ENCODE data around the gene PFKFB3. TPM values are rescaled to one million over a fixed set of nuclear protein-coding genes. Genes with fewer than 3 reads are reported as not detected.

Gene PFKFB3
- total RNA-seq, 1 donor from 2014 or later = 28.8 TPM

- Histone ChIP-seq H3F3A (ENCODE audit: low read depth) (peaks cover 3% of the 10 kb centered on the region), H3K4me2 (no peak overlapping the region), H3K9ac (no peak overlapping the region), H3K27me3 (no peaks in the 10 kb centered on the region), H3K36me3 (no peaks in the 10 kb centered on the region), H3K27ac (no peak overlapping the region), H3K9me3 (ENCODE audit: low read depth) (no peaks in the 10 kb centered on the region), H3K4me3 (no peak overlapping the region), H3K4me1 (no peaks in the 10 kb centered on the region), H3K79me2 (ENCODE audit: low read depth) (peaks cover 23% of the 10 kb centered on the region), H2AFZ (replicated peaks) (no peak overlapping the region), H4K20me1 (ENCODE audit: low read depth) (peaks cover 89% of the 10 kb centered on the region)
- Mint-ChIP-seq H3K4me1 (peaks cover 29% of the 10 kb centered on the region), H3K4me3 (no peak overlapping the region), H3K36me3 (peaks cover 16% of the 10 kb centered on the region), H3K27me3 (ENCODE audit: insufficient read depth, low read depth) (peaks cover 3% of the 10 kb centered on the region), H3K27ac (no peak overlapping the region), H3K9me3 (no peaks in the 10 kb centered on the region)
- no peak for DNase-seq (ENCODE audit: low spot score)
- TF ChIP-seq EZH2 (IDR thresholded peaks at IDR 0.05) = no peak
- no peak for TF ChIP-seq EZH2phosphoT487 (IDR thresholded peaks at IDR 0.05)
- no peak for TF ChIP-seq CTCF (IDR thresholded peaks at IDR 0.05)
Observed at GRCh38 chr10:6171881-6172695, 30.6 kb upstream of the PFKFB3 start.

GRCh38 chr10:6173203-6173602 lies 29.5 kb upstream of the PFKFB3 start:
- H3K27ac Mint-ChIP-seq = peak overlapping the region; percentile 52
- H3K27me3 ChIP-seq = no peaks in the 10 kb centered on the region
- no peaks in the 10 kb centered on the region for H3K36me3 ChIP-seq
- H2AFZ ChIP-seq (replicated peaks) = no peak overlapping the region
- H3K27me3 Mint-ChIP-seq (ENCODE audit: insufficient read depth, low read depth) = peaks cover 3% of the 10 kb centered on the region
- no peak overlapping the region for H3K4me3 Mint-ChIP-seq
- H3K27ac ChIP-seq = no peak overlapping the region
- H3K9me3 Mint-ChIP-seq = no peaks in the 10 kb centered on the region
- no peak overlapping the region for H3K9ac ChIP-seq
- peaks cover 17% of the 10 kb centered on the region for H3K79me2 ChIP-seq (ENCODE audit: low read depth)
- no peaks in the 10 kb centered on the region for H3K9me3 ChIP-seq (ENCODE audit: low read depth)
- H4K20me1 ChIP-seq (ENCODE audit: low read depth) = peaks cover 85% of the 10 kb centered on the region
- TF ChIP-seq CTCF (IDR thresholded peaks at IDR 0.05) = peak; percentile 56
- TF ChIP-seq EZH2 (IDR thresholded peaks at IDR 0.05) = no peak
- H3K4me1 Mint-ChIP-seq = peaks cover 27% of the 10 kb centered on the region
- no peak overlapping the region for H3K4me3 ChIP-seq
- H3F3A ChIP-seq (ENCODE audit: low read depth) = peaks cover 3% of the 10 kb centered on the region
- peaks cover 7% of the 10 kb centered on the region for H3K36me3 Mint-ChIP-seq
- peak; percentile 56 for DNase-seq (ENCODE audit: low spot score)
- no peak overlapping the region for H3K4me2 ChIP-seq
- no peaks in the 10 kb centered on the region for H3K4me1 ChIP-seq

GRCh38 chr10:6174201-6174874 lies 28.4 kb upstream of the PFKFB3 start:
- Mint-ChIP-seq H3K27me3 (ENCODE audit: insufficient read depth, low read depth) (peaks cover 3% of the 10 kb centered on the region), H3K27ac (no peak overlapping the region), H3K4me1 (peaks cover 31% of the 10 kb centered on the region), H3K9me3 (no peaks in the 10 kb centered on the region), H3K36me3 (peaks cover 7% of the 10 kb centered on the region), H3K4me3 (no peak overlapping the region)
- TF ChIP-seq EZH2 (IDR thresholded peaks at IDR 0.05) (no peak), CTCF (IDR thresholded peaks at IDR 0.05) (no peak), EZH2phosphoT487 (IDR thresholded peaks at IDR 0.05) (no peak)
- Histone ChIP-seq H3K4me2 (no peak overlapping the region), H2AFZ (replicated peaks) (no peak overlapping the region), H3K4me3 (no peak overlapping the region), H3F3A (ENCODE audit: low read depth) (no peaks in the 10 kb centered on the region), H3K79me2 (ENCODE audit: low read depth) (peaks cover 17% of the 10 kb centered on the region), H3K4me1 (no peaks in the 10 kb centered on the region), H4K20me1 (ENCODE audit: low read depth) (peaks cover 77% of the 10 kb centered on the region), H3K27me3 (no peaks in the 10 kb centered on the region), H3K27ac (no peak overlapping the region), H3K9ac (no peak overlapping the region), H3K9me3 (ENCODE audit: low read depth) (no peaks in the 10 kb centered on the region), H3K36me3 (no peaks in the 10 kb centered on the region)
- no peak for DNase-seq (ENCODE audit: low spot score)

Data from neural progenitor cell (in vitro differentiated cells).